HepG2 (cell line): Measurements from ENCODE around the gene PRR22. TPM values are rescaled to one million over a fixed set of nuclear protein-coding genes. Genes with fewer than 3 reads are reported as not detected.

ENCODE experiments used
- PHB2 ChIP-seq: fragments of 450-650 bp; IDR thresholded peaks from 2 replicates; pipeline ENCODE4 v1.6.1; 2018; ENCODE audit not compliant: partially characterized antibody
- REPIN1 ChIP-seq: sonication (generic); formaldehyde crosslinking; IDR thresholded peaks from 2 replicates; pipeline ENCODE4 v1.8.0; 2022; ENCODE audit warnings: missing genetic modification reagents, low read depth, mild to moderate bottlenecking, borderline replicate concordance
- SP5 ChIP-seq: IDR thresholded peaks from 2 replicates; pipeline ENCODE4 v1.6.1; 2016; ENCODE audit warnings: low read depth, borderline replicate concordance
- ZC3H4 ChIP-seq: sonication (generic); formaldehyde crosslinking; IDR thresholded peaks from 2 replicates; pipeline ENCODE4 v1.4.0; 2020; ENCODE audit warnings: missing genetic modification reagents, borderline replicate concordance
- ZFP36L2 ChIP-seq: sonication (generic); formaldehyde crosslinking; IDR thresholded peaks from 2 replicates; pipeline ENCODE4 v1.4.0; 2020; ENCODE audit warnings: missing genetic modification reagents
- ZNF256 ChIP-seq: sonication (generic); formaldehyde crosslinking; conservative IDR thresholded peaks from 2 replicates; pipeline ENCODE4 v1.4.0; 2020; ENCODE audit warnings: missing genetic modification reagents
- ZNF432 ChIP-seq: sonication (generic); formaldehyde crosslinking; IDR thresholded peaks from 2 replicates; pipeline ENCODE4 v1.5.0; 2020; ENCODE audit warnings: missing genetic modification reagents, mild to moderate bottlenecking, borderline replicate concordance
- ZNF605 ChIP-seq: sonication (generic); formaldehyde crosslinking; IDR thresholded peaks from 2 replicates; pipeline ENCODE4 v1.8.0; 2022; ENCODE audit warnings: mild to moderate bottlenecking, missing genetic modification reagents
- polyA plus RNA-seq, 8 experiments: library from polyadenylated mRNA; depleted of rRNA in 3 of 8; stranded (reverse) in 7 of 8; unstranded in 1 of 8; fragments of >200 nt; fragmentation: Illumina TruSeq in 4 of 8; extraction: Trizol in 4 of 8; gene quantifications; 2 replicates each; pipeline versions ENCODE4 v1.2.1 to v1.2.3, GENCODE V29; 2011 to 2016; ENCODE audit warnings: low read depth in 4 of 8, missing spikeins in 1 of 8, mixed read lengths in 1 of 8; ENCODE audit not compliant: insufficient read depth in 1 of 8
- total RNA-seq, 5 experiments: library from RNA; depleted of rRNA; stranded (reverse); fragments of >200 nt; fragmentation: Illumina TruSeq; extraction: Trizol; gene quantifications; 2 replicates each; pipeline ENCODE4 v1.2.3, GENCODE V29; 2016; ENCODE audit warnings: low read depth in 1 of 5
- TF ChIP-seq, protein P1 (sequence below): IDR thresholded peaks from 2 replicates; pipeline ENCODE4 v1.6.1; 2016; ENCODE audit warnings: missing compliant biosample characterization, missing genetic modification reagents, borderline replicate concordance
- TF ChIP-seq, protein P2 (sequence below): IDR thresholded peaks from 2 replicates; pipeline ENCODE4 v1.4.0; 2020; ENCODE audit warnings: mild to moderate bottlenecking, missing genetic modification reagents
- TF ChIP-seq, protein P3 (sequence below): fragments of 450-650 bp; IDR thresholded peaks from 2 replicates; pipeline ENCODE4 v1.6.1; 2017
- TF ChIP-seq, protein P4 (sequence below): sonication (generic); formaldehyde crosslinking; IDR thresholded peaks from 2 replicates; pipeline ENCODE4 v1.4.0; 2020; ENCODE audit warnings: missing genetic modification reagents
- TF ChIP-seq, protein P5 (sequence below): sonication (generic); formaldehyde crosslinking; IDR thresholded peaks from 2 replicates; pipeline ENCODE4 v1.4.0; 2020; ENCODE audit warnings: missing genetic modification reagents, borderline replicate concordance

The PRR22 gene
- total and polyA plus RNA-seq, 2 of the 13 experiments (the other 11 are each of a cell fraction or from before 2014, with no cell fraction given): 0.84 to 2.3 TPM

DNA sequence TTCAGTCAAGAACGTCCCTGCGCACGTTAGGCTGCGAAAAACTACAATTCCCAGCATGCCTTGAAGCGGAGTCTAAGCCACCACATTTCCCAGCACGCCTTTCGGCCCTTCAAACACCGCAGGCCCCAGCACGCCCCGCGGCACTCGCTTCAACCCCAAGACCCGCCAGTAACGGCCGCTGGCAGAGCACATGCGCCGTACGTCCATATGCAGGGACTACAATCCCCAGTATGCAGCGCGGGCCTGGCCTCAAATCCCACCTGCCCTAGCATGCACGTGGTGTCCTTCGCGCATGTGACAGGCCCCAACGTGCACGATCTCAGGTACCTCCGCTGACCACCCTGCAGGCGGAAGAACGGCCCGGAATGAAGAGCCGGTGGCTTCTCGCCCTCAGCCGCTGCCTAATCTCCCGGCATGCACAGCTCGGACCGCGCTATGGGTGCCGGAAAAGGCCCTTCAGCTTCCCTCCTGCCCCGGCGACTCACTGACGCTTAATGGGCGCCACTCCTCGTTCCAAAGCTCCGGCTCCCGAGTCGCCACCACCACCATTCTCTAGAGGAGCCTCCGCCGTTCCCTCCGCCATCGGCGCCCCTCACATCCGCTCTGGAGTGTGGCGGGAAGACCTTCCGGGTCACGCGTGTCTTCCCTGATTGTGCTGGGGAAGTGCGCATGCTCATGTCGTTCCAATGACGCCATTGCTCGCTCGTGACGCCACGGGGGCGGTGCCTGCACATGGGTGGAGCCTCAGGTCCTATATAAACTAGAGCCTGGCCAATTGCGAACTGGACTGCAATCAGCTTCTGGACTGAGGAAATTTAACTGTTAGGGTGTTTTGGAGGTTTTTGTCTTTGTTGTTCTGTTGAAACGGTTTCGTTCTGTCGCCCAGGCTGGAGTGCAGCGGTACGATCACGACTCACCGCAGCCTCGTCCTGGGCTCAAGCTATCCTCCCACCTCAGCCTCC is 6.3 kb upstream of the PRR22 start, which contains the start of gene DUS3L (continued):
- no peak for TF ChIP-seq ZNF256 (CRISPR knock-in tag)
- TF ChIP-seq, protein P1, sequence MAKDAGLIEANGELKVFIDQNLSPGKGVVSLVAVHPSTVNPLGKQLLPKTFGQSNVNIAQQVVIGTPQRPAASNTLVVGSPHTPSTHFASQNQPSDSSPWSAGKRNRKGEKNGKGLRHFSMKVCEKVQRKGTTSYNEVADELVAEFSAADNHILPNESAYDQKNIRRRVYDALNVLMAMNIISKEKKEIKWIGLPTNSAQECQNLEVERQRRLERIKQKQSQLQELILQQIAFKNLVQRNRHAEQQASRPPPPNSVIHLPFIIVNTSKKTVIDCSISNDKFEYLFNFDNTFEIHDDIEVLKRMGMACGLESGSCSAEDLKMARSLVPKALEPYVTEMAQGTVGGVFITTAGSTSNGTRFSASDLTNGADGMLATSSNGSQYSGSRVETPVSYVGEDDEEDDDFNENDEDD (CRISPR knock-in tag): peak; percentile 97
- TF ChIP-seq PHB2: no peak
- TF ChIP-seq, protein P2, sequence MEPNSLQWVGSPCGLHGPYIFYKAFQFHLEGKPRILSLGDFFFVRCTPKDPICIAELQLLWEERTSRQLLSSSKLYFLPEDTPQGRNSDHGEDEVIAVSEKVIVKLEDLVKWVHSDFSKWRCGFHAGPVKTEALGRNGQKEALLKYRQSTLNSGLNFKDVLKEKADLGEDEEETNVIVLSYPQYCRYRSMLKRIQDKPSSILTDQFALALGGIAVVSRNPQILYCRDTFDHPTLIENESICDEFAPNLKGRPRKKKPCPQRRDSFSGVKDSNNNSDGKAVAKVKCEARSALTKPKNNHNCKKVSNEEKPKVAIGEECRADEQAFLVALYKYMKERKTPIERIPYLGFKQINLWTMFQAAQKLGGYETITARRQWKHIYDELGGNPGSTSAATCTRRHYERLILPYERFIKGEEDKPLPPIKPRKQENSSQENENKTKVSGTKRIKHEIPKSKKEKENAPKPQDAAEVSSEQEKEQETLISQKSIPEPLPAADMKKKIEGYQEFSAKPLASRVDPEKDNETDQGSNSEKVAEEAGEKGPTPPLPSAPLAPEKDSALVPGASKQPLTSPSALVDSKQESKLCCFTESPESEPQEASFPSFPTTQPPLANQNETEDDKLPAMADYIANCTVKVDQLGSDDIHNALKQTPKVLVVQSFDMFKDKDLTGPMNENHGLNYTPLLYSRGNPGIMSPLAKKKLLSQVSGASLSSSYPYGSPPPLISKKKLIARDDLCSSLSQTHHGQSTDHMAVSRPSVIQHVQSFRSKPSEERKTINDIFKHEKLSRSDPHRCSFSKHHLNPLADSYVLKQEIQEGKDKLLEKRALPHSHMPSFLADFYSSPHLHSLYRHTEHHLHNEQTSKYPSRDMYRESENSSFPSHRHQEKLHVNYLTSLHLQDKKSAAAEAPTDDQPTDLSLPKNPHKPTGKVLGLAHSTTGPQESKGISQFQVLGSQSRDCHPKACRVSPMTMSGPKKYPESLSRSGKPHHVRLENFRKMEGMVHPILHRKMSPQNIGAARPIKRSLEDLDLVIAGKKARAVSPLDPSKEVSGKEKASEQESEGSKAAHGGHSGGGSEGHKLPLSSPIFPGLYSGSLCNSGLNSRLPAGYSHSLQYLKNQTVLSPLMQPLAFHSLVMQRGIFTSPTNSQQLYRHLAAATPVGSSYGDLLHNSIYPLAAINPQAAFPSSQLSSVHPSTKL (CRISPR knock-in tag): peak; percentile 10; the same call in 1 of the 2 replicates
- TF ChIP-seq ZFP36L2: no peak
- TF ChIP-seq REPIN1 (CRISPR knock-in tag): peak; percentile 94
- TF ChIP-seq, protein P3, sequence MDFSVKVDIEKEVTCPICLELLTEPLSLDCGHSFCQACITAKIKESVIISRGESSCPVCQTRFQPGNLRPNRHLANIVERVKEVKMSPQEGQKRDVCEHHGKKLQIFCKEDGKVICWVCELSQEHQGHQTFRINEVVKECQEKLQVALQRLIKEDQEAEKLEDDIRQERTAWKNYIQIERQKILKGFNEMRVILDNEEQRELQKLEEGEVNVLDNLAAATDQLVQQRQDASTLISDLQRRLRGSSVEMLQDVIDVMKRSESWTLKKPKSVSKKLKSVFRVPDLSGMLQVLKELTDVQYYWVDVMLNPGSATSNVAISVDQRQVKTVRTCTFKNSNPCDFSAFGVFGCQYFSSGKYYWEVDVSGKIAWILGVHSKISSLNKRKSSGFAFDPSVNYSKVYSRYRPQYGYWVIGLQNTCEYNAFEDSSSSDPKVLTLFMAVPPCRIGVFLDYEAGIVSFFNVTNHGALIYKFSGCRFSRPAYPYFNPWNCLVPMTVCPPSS: no peak
- TF ChIP-seq, protein P4, sequence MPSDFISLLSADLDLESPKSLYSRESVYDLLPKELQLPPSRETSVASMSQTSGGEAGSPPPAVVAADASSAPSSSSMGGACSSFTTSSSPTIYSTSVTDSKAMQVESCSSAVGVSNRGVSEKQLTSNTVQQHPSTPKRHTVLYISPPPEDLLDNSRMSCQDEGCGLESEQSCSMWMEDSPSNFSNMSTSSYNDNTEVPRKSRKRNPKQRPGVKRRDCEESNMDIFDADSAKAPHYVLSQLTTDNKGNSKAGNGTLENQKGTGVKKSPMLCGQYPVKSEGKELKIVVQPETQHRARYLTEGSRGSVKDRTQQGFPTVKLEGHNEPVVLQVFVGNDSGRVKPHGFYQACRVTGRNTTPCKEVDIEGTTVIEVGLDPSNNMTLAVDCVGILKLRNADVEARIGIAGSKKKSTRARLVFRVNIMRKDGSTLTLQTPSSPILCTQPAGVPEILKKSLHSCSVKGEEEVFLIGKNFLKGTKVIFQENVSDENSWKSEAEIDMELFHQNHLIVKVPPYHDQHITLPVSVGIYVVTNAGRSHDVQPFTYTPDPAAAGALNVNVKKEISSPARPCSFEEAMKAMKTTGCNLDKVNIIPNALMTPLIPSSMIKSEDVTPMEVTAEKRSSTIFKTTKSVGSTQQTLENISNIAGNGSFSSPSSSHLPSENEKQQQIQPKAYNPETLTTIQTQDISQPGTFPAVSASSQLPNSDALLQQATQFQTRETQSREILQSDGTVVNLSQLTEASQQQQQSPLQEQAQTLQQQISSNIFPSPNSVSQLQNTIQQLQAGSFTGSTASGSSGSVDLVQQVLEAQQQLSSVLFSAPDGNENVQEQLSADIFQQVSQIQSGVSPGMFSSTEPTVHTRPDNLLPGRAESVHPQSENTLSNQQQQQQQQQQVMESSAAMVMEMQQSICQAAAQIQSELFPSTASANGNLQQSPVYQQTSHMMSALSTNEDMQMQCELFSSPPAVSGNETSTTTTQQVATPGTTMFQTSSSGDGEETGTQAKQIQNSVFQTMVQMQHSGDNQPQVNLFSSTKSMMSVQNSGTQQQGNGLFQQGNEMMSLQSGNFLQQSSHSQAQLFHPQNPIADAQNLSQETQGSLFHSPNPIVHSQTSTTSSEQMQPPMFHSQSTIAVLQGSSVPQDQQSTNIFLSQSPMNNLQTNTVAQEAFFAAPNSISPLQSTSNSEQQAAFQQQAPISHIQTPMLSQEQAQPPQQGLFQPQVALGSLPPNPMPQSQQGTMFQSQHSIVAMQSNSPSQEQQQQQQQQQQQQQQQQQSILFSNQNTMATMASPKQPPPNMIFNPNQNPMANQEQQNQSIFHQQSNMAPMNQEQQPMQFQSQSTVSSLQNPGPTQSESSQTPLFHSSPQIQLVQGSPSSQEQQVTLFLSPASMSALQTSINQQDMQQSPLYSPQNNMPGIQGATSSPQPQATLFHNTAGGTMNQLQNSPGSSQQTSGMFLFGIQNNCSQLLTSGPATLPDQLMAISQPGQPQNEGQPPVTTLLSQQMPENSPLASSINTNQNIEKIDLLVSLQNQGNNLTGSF (CRISPR knock-in tag): no peak
- peak; percentile 77 for TF ChIP-seq ZNF605 (CRISPR knock-in tag)
- TF ChIP-seq SP5 (CRISPR knock-in tag): no peak
- no peak for TF ChIP-seq ZNF432 (CRISPR knock-in tag)
- TF ChIP-seq ZC3H4: peak; percentile 40; the same call in 1 of the 2 replicates
- TF ChIP-seq, protein P5, sequence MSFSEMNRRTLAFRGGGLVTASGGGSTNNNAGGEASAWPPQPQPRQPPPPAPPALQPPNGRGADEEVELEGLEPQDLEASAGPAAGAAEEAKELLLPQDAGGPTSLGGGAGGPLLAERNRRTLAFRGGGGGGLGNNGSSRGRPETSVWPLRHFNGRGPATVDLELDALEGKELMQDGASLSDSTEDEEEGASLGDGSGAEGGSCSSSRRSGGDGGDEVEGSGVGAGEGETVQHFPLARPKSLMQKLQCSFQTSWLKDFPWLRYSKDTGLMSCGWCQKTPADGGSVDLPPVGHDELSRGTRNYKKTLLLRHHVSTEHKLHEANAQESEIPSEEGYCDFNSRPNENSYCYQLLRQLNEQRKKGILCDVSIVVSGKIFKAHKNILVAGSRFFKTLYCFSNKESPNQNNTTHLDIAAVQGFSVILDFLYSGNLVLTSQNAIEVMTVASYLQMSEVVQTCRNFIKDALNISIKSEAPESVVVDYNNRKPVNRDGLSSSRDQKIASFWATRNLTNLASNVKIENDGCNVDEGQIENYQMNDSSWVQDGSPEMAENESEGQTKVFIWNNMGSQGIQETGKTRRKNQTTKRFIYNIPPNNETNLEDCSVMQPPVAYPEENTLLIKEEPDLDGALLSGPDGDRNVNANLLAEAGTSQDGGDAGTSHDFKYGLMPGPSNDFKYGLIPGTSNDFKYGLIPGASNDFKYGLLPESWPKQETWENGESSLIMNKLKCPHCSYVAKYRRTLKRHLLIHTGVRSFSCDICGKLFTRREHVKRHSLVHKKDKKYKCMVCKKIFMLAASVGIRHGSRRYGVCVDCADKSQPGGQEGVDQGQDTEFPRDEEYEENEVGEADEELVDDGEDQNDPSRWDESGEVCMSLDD (CRISPR knock-in tag): no peak
